ENCODE measurements around the gene MRPL55. TPM values are rescaled to one million over a fixed set of nuclear protein-coding genes. Genes with fewer than 3 reads are reported as not detected.

MRPL55 gene
- total RNA-seq, 1 experiment from 2014 or later: 85.4 TPM

DNA sequence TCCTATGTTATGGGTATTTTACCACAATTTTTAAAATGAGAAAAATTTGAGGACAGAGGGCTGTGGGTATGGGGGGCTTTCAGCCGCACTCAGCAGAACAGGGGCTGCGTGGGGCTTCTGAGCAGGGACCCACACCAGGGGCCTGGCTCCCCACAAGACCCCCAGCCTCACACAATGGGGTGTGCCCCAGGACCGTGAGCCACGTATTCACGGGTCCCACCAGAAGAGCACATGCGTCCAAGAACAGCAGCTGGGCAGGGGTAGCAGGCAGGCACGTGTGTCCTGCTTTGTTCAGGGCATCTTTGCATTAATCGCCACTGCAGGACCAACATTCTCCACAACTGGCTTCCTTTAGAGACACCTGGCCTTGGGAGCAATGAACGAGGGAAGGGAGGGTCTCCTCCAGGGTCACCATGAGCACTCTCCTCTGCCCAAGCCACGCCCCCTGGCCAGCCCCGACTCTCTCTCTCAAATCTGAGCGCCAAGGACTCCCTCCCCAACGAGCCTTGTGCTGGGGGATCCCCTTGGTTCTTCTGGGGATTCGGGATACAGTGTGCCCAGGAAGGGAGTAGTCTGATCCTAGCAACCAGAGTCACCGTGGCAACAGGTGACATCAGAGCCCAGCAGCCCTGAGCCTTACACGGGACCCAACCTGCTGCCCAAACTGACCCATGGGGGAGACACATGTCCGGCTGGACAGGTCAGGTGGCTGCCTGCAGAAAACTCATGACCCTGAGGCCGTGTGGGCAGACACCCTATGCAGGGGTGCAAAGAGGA lies 34.0 kb downstream of the MRPL55 start:
- Mint-ChIP-seq H3K27me3 (ENCODE audit: insufficient read depth, unreplicated experiment) (no peaks in the 10 kb centered on the region), H3K27ac (ENCODE audit: low read depth, unreplicated experiment) (no peak overlapping the region), H3K9me3 (ENCODE audit: unreplicated experiment) (no peaks in the 10 kb centered on the region), H3K4me1 (ENCODE audit: insufficient read depth, unreplicated experiment) (peaks cover 11% of the 10 kb centered on the region), H3K36me3 (ENCODE audit: insufficient read depth, unreplicated experiment) (peaks cover 6% of the 10 kb centered on the region), H3K4me3 (ENCODE audit: unreplicated experiment) (no peak overlapping the region)
- intact Hi-C loops (cut with micrococcal nuclease): loop anchor here (1.0 to 5.0 kb wide), 4 partner anchors 71 to 313 kb away; no protein-coding TSS in a partner anchor
- ChIA-PET POLR2A (interaction anchor here (1.3 to 2.2 kb wide), 2 partner anchors 61 to 76 kb away, joined by 3 to 6 read pairs; no protein-coding TSS in a partner anchor), CTCF (interaction anchor here (0.6 to 3.2 kb wide), 10 partner anchors 58 to 1455 kb away, joined by 3 to 37 read pairs (median 4); no protein-coding TSS in a partner anchor)
- TF ChIP-seq CTCF (IDR thresholded peaks at IDR 0.05; ENCODE audit: unreplicated experiment): no peak
- BruUV-seq (replicated peaks): no TSS peak
- no peak for DNase-seq (ENCODE audit: unreplicated experiment)

- no TSS peak for BruUV-seq (replicated peaks)
- ChIA-PET POLR2A (interaction anchor here (0.6 to 1.2 kb wide), 7 partner anchors 8 to 268 kb away, joined by 3 to 19 read pairs (median 3); partner anchors contain the start of gene ARF1), CTCF (interaction anchor here (0.6 to 3.2 kb wide), 14 partner anchors 57 to 1456 kb away, joined by 3 to 37 read pairs (median 3); no protein-coding TSS in a partner anchor)
- Mint-ChIP-seq H3K9me3 (ENCODE audit: unreplicated experiment) (no peaks in the 10 kb centered on the region), H3K4me1 (ENCODE audit: insufficient read depth, unreplicated experiment) (peaks cover 11% of the 10 kb centered on the region), H3K36me3 (ENCODE audit: insufficient read depth, unreplicated experiment) (peaks cover 6% of the 10 kb centered on the region), H3K4me3 (ENCODE audit: unreplicated experiment) (no peak overlapping the region), H3K27ac (ENCODE audit: low read depth, unreplicated experiment) (no peak overlapping the region), H3K27me3 (ENCODE audit: insufficient read depth, unreplicated experiment) (peaks cover 2% of the 10 kb centered on the region)
- peak; percentile 74 for DNase-seq (ENCODE audit: unreplicated experiment)
- peak; percentile 77 for TF ChIP-seq CTCF (IDR thresholded peaks at IDR 0.05; ENCODE audit: unreplicated experiment)
- intact Hi-C loops (cut with micrococcal nuclease): loop anchor here (1.0 to 5.0 kb wide), 4 partner anchors 70 to 312 kb away; no protein-coding TSS in a partner anchor
Observed at GRCh38 chr1:228073857-228074545, 35.1 kb downstream of the MRPL55 start.

GRCh38 chr1:228073061-228073856 lies 35.8 kb downstream of the MRPL55 start:
- no peak for TF ChIP-seq CTCF (IDR thresholded peaks at IDR 0.05; ENCODE audit: unreplicated experiment)
- intact Hi-C loops (cut with micrococcal nuclease): loop anchor here (5.0 kb wide), 2 partner anchors 266 to 311 kb away; no protein-coding TSS in a partner anchor
- POLR2A ChIA-PET: interaction anchor here (0.6 to 1.2 kb wide), 7 partner anchors 9 to 589 kb away, joined by 3 to 19 read pairs (median 3); partner anchors contain the start of gene ARF1
- H3K27ac Mint-ChIP-seq (ENCODE audit: low read depth, unreplicated experiment): no peak overlapping the region
- H3K4me1 Mint-ChIP-seq (ENCODE audit: insufficient read depth, unreplicated experiment): peaks cover 5% of the 10 kb centered on the region
- no peak for DNase-seq (ENCODE audit: unreplicated experiment)
- CTCF ChIA-PET: interaction anchor here (0.6 to 3.2 kb wide), 8 partner anchors 18 to 1265 kb away, joined by 3 to 37 read pairs (median 4); no protein-coding TSS in a partner anchor
- no peaks in the 10 kb centered on the region for H3K9me3 Mint-ChIP-seq (ENCODE audit: unreplicated experiment)
- H3K36me3 Mint-ChIP-seq (ENCODE audit: insufficient read depth, unreplicated experiment): peaks cover 6% of the 10 kb centered on the region
- no TSS peak for BruUV-seq (replicated peaks)
- H3K4me3 Mint-ChIP-seq (ENCODE audit: unreplicated experiment): no peak overlapping the region
- peaks cover 10% of the 10 kb centered on the region for H3K27me3 Mint-ChIP-seq (ENCODE audit: insufficient read depth, unreplicated experiment)

Measured in MCF 10A (cell line).